ENCODE measurements around the gene PIERCE2.
"Not testable (repeated sequence)": the region's sequence is repeated elsewhere in the genome, so short reads cannot be mapped to it uniquely, and the experiment has no call there.

PIERCE2 gene

DNA sequence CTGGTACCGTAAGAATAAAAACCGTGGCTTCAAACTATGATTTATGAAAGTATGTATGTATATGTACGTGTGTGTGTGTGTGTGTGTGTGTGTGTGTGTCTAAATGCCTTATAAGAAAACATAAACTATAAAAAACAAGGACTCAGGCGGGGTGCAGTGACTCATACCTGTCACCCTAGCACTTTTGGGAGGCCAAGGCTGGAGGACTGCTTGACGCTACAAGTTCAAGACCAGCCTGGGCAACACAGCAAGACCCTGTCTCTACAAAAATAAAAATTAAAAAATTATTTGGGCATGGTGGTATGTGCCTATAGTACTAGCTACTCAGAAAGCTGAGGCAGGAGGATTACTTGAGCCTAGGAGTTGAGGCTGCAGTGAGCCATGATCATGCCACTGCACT lies 29.2 kb upstream of the PIERCE2 start:
- TF ChIP-seq, protein P1, sequence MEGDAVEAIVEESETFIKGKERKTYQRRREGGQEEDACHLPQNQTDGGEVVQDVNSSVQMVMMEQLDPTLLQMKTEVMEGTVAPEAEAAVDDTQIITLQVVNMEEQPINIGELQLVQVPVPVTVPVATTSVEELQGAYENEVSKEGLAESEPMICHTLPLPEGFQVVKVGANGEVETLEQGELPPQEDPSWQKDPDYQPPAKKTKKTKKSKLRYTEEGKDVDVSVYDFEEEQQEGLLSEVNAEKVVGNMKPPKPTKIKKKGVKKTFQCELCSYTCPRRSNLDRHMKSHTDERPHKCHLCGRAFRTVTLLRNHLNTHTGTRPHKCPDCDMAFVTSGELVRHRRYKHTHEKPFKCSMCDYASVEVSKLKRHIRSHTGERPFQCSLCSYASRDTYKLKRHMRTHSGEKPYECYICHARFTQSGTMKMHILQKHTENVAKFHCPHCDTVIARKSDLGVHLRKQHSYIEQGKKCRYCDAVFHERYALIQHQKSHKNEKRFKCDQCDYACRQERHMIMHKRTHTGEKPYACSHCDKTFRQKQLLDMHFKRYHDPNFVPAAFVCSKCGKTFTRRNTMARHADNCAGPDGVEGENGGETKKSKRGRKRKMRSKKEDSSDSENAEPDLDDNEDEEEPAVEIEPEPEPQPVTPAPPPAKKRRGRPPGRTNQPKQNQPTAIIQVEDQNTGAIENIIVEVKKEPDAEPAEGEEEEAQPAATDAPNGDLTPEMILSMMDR (IDR thresholded peaks at IDR 0.05; ENCODE audit: low read depth, low read length), result no peak

DNA sequence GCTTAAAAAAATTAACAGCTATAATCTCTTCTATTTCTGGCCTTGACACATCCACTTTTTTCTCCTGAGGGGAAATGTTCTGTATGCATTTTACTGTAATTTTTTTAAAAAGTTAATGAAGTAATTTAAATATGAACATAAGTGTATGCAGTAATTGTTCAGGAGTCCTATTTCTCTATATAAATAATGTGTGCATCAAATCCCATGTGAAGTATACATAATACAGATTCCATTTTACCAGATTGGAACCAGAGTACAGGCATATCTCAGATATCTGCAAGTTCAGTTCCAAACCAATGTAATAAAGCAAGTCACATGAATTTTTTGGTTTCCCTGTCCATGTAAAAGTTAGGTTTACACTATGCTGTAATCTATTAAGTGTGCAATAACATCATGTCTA lies 26.7 kb upstream of the PIERCE2 start:
- no peak for DNase-seq (ENCODE audit: extremely low read depth, low read depth)
- TF ChIP-seq, protein P1 (IDR thresholded peaks at IDR 0.05; ENCODE audit: low read depth, low read length), result no peak

More for the DNA sequence above, 29.2 kb upstream of the PIERCE2 start:
- no peak for DNase-seq (ENCODE audit: extremely low read depth, low read depth)

DNA sequence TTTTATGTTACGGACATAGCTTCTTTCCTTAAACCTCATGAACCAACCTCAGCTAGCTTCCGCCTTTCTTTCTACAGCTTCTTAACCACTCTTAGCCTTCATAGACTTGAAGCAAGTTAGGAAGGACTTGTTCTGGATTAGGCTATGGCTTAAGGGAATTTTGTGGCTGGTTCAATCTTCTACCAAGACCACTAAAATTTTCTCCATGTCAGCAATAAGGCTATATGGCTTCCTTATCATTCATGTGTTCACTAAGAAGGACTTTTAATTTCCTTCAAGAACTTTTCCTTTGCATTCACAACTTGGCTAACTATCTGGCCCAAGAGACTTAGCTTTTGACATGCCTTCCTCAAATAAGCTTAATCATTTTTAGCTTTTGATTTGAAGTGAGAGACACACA lies 24.6 kb upstream of the PIERCE2 start:
- TF ChIP-seq, protein P1 (IDR thresholded peaks at IDR 0.05; ENCODE audit: low read depth, low read length), result no peak
- DNase-seq (ENCODE audit: extremely low read depth, low read depth), result no peak

DNA sequence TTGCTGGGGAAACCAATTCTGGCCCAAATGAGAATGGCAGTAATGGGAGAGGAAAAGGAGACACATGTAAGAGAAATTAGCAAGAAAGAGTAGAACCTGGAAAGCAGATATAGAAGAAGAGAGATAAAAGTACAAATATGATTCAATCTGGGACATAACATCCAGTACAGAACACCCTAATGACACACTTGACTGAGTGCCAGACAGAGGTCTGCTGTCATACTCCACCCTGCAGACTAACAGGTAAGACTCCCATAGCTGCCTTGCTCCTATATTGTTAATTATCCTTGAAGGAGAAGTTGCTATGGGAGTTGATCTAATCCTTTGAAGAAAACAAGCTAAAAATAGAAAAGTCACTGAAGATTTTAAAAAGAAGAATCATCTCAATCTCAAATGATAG lies 21.3 kb upstream of the PIERCE2 start:
- DNase-seq (ENCODE audit: extremely low read depth, low read depth), result no peak
- TF ChIP-seq, protein P1 (IDR thresholded peaks at IDR 0.05; ENCODE audit: low read depth, low read length), result no peak

DNA sequence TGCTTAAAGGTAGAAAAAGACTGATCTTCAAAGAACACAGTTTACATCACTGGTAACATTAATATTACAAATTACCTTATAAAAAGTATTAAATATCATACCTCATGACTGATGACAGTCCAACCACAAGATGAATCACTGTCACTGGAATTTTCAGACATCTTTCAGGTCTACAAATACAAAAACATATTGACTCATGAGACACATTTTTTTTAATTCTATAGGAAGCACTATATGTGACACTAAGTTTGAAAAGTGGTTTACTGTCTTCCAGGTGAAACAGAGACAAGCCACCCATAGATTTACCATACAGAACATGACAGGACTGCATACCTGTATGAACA lies 19.1 kb upstream of the PIERCE2 start:
- no peak for DNase-seq (ENCODE audit: extremely low read depth, low read depth)
- TF ChIP-seq, protein P1 (IDR thresholded peaks at IDR 0.05; ENCODE audit: low read depth, low read length), result no peak

DNA sequence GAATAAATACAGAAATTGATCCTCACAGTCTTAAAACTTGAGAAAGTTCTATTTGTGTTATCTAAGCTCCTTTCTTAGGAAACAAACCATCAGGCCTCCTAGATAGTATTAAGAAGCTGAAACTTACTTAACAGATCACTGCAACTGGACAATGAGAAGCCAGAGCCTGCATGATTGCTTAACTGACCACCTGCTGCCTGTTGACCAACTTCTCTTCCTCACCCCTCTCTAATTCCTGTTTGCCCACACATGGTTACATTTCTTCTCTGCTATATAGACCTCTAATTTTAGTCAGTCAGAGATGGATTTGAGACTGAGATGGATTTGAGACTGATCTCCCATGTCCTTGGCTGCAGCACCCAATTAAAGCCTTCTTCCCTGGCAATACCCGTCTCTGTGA lies 13.6 kb upstream of the PIERCE2 start:
- no peak for DNase-seq (ENCODE audit: extremely low read depth, low read depth)
- TF ChIP-seq, protein P1 (IDR thresholded peaks at IDR 0.05; ENCODE audit: low read depth, low read length), result no peak

DNA sequence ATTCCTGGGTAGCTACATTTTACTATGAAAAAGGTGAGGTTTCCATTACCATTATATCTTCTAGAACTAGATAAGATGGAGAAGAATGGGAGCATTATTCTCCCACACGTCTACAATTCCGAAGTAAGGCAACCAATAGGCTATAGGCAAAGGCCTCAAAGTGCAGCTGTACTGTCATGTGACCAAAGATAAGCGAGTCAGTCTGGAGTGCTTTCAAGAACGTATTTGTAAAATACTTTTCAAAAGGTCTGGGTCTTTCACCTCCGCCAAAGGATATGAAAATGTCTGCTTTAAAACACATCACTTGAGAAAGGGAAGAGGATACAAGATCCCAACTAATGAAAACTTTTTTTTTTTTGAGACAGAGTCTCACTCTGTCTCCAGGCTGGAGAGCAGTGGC lies 10.1 kb upstream of the PIERCE2 start:
- no peak for DNase-seq (ENCODE audit: extremely low read depth, low read depth)
- TF ChIP-seq, protein P1 (IDR thresholded peaks at IDR 0.05; ENCODE audit: low read depth, low read length), result no peak

DNA sequence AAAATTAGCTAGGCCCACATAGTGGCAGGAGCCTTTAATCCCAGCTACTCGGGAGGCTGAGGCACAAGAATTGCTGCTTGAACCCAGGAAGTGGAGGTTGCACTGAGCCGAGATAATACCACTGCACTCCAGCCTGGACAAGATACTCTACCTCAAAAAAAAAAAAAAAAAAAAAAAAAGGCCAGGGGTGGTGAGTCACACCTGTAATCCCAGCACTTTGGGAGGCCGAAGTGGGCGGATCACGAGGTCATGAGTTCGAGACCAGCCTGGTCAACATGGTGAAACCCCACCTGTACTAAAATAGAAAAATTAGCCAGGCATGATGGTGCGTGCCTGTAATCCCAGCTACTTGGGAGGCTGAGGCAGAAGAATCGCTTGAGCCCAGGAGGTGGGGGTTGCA lies 8.2 kb upstream of the PIERCE2 start:
- DNase-seq (ENCODE audit: extremely low read depth, low read depth), result not testable (repeated sequence)

Data from AG09319 (cell line).